HG02623 (cell line): ENCODE measurements around the gene CYTH1.
A peak's percentile ranks its signal among the peaks of the same experiment; 100 is the strongest.

ENCODE experiments used
- ATAC-seq: cut with Tn5 transposase; IDR thresholded peaks from one replicate; pipeline ENCODE4 v1.9.1; 2021; ENCODE audit warnings: moderate library complexity; ENCODE audit not compliant: unreplicated experiment

Gene CYTH1

GRCh38 chr17:78737332-78737731, 44.7 kb downstream of the CYTH1 start:
- no peak for ATAC-seq

- peak; percentile 46 for ATAC-seq
These were observed 45.5 kb downstream of the CYTH1 start for GRCh38 chr17:78736526-78737079.

- no peak for ATAC-seq
These were observed 46.1 kb downstream of the CYTH1 start for GRCh38 chr17:78735832-78736525.

GRCh38 chr17:78734793-78735641, 47.1 kb downstream of the CYTH1 start:
- no peak for ATAC-seq

- no peak for ATAC-seq
These were observed 49.7 kb downstream of the CYTH1 start for GRCh38 chr17:78732354-78732753.

- ATAC-seq, result no peak
These were observed 50.2 kb downstream of the CYTH1 start for GRCh38 chr17:78731904-78732303.

- ATAC-seq, result no peak
These were observed 52.4 kb downstream of the CYTH1 start for GRCh38 chr17:78729641-78730040.

- ATAC-seq, result no peak
These were observed 53.6 kb downstream of the CYTH1 start for GRCh38 chr17:78728495-78728894.

GRCh38 chr17:78727476-78728229, 54.4 kb downstream of the CYTH1 start:
- no peak for ATAC-seq

- no peak for ATAC-seq
These were observed 55.0 kb downstream of the CYTH1 start for GRCh38 chr17:78727057-78727456.

GRCh38 chr17:78726513-78726912, 55.6 kb downstream of the CYTH1 start:
- no peak for ATAC-seq

- ATAC-seq, result no peak
These were observed 56.5 kb downstream of the CYTH1 start for GRCh38 chr17:78725448-78726021.

GRCh38 chr17:78724999-78725398, 57.1 kb downstream of the CYTH1 start:
- ATAC-seq, result no peak

- ATAC-seq, result no peak
These were observed 57.5 kb downstream of the CYTH1 start for GRCh38 chr17:78724544-78724943.

- no peak for ATAC-seq
These were observed 58.1 kb downstream of the CYTH1 start for GRCh38 chr17:78723957-78724356.

- no peak for ATAC-seq
These were observed 58.9 kb downstream of the CYTH1 start for GRCh38 chr17:78723001-78723796.

- no peak for ATAC-seq
These were observed 59.8 kb downstream of the CYTH1 start for GRCh38 chr17:78722246-78722761.

GRCh38 chr17:78719630-78720298, 62.3 kb downstream of the CYTH1 start:
- ATAC-seq, result no peak

GRCh38 chr17:78718575-78719208, 63.4 kb downstream of the CYTH1 start:
- no peak for ATAC-seq
